Astrocyte (in vitro differentiated cells and primary cell): ENCODE data around the gene MELTF.

Experiments
- EZH2 ChIP-seq: IDR thresholded peaks from 2 replicates; pipeline ENCODE4 v1.6.1; 2012; ENCODE audit warnings: mild to moderate bottlenecking, low read length, inconsistent platforms; ENCODE audit not compliant: insufficient read depth
- TF ChIP-seq, protein P1 (sequence below): IDR thresholded peaks from 2 replicates; pipeline ENCODE4 v1.5.1; 2011; ENCODE audit warnings: low read depth, mild to moderate bottlenecking, inconsistent platforms, low read length, moderate library complexity; ENCODE audit not compliant: insufficient read depth

DNA sequence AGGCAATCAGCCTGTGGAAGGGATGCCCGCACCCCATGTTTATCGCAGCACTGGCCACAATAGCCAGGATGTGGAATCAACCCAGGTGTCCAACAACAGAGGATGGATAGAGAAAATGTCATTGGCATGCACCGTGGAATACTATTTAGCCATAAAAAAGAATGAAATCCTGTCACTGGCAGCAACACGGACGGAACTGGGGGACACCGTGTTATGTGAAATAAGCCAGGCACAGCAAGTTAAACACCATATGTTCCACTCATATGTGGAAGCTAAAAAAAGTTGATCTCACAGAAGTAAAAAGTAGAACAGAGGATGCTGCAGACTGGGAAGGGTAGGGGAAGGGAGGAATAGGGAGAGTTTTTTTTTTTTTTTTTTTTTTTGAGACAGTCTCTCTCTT is 15.6 kb downstream of the MELTF start:
- TF ChIP-seq, protein P1, sequence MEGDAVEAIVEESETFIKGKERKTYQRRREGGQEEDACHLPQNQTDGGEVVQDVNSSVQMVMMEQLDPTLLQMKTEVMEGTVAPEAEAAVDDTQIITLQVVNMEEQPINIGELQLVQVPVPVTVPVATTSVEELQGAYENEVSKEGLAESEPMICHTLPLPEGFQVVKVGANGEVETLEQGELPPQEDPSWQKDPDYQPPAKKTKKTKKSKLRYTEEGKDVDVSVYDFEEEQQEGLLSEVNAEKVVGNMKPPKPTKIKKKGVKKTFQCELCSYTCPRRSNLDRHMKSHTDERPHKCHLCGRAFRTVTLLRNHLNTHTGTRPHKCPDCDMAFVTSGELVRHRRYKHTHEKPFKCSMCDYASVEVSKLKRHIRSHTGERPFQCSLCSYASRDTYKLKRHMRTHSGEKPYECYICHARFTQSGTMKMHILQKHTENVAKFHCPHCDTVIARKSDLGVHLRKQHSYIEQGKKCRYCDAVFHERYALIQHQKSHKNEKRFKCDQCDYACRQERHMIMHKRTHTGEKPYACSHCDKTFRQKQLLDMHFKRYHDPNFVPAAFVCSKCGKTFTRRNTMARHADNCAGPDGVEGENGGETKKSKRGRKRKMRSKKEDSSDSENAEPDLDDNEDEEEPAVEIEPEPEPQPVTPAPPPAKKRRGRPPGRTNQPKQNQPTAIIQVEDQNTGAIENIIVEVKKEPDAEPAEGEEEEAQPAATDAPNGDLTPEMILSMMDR = no peak
- TF ChIP-seq EZH2 = no peak
